ENCODE measurements around the gene C16orf54. TPM values are rescaled to one million over a fixed set of nuclear protein-coding genes. Genes with fewer than 3 reads are reported as not detected.
"Not testable (repeated sequence)": the region's sequence is repeated elsewhere in the genome, so short reads cannot be mapped to it uniquely, and the experiment has no call there.

C16orf54 gene
- total RNA-seq, 2 donors from 2014 or later = 1.7 TPM

GRCh38 chr16:29698042-29698441, 47.7 kb downstream of the C16orf54 start:
- no peaks in the 10 kb centered on the region for H3K4me1 ChIP-seq
- TF ChIP-seq CTCF (IDR thresholded peaks at IDR 0.05) = no peak
- intact Hi-C loops (cut with DNase I) = loop anchor here (10.0 kb wide), 1 partner anchor 157 kb away; no protein-coding TSS in a partner anchor
- no peak overlapping the region for H3K9ac ChIP-seq (ENCODE audit: low read depth in 2 of 2, low read length in 2 of 2)
- no peaks in the 10 kb centered on the region for H3K36me3 ChIP-seq
- no peaks in the 10 kb centered on the region for H3K27me3 ChIP-seq
- H3K27ac ChIP-seq = no peak overlapping the region
- H3K4me3 ChIP-seq = no peak overlapping the region
- no peak for DNase-seq
- H3K9me3 ChIP-seq = no peaks in the 10 kb centered on the region

- no peak for TF ChIP-seq CTCF (IDR thresholded peaks at IDR 0.05)
- Histone ChIP-seq H3K27me3 (no peaks in the 10 kb centered on the region), H3K9me3 (no peaks in the 10 kb centered on the region), H3K27ac (no peak overlapping the region), H3K4me3 (no peak overlapping the region), H3K9ac (ENCODE audit: low read depth in 2 of 2, low read length in 2 of 2) (no peak overlapping the region), H3K36me3 (no peaks in the 10 kb centered on the region), H3K4me1 (no peaks in the 10 kb centered on the region)
- intact Hi-C loops (cut with DNase I) = loop anchor here (10.0 kb wide), 1 partner anchor 157 kb away; no protein-coding TSS in a partner anchor
- DNase-seq = no peak
These were observed 48.4 kb downstream of the C16orf54 start for GRCh38 chr16:29697391-29697790.

- H3K4me3 ChIP-seq = no peak overlapping the region
- H3K27ac ChIP-seq = no peak overlapping the region
- H3K9ac ChIP-seq (ENCODE audit: low read depth in 2 of 2, low read length in 2 of 2) = no peak overlapping the region
- no peaks in the 10 kb centered on the region for H3K4me1 ChIP-seq
- H3K27me3 ChIP-seq = no peaks in the 10 kb centered on the region
- no peak for DNase-seq
- H3K9me3 ChIP-seq = no peaks in the 10 kb centered on the region
- TF ChIP-seq CTCF (IDR thresholded peaks at IDR 0.05) = no peak
- H3K36me3 ChIP-seq = no peaks in the 10 kb centered on the region
- intact Hi-C loops (cut with DNase I) = loop anchor here (10.0 kb wide), 1 partner anchor 158 kb away; no protein-coding TSS in a partner anchor
These were observed 48.9 kb downstream of the C16orf54 start for GRCh38 chr16:29696881-29697331.

GRCh38 chr16:29695675-29696074, 50.1 kb downstream of the C16orf54 start:
- not testable (repeated sequence) for H3K27ac ChIP-seq; H3K9me3 ChIP-seq; DNase-seq; H3K4me3 ChIP-seq; H3K27me3 ChIP-seq; H3K4me1 ChIP-seq; H3K9ac ChIP-seq (ENCODE audit: low read depth in 2 of 2, low read length in 2 of 2); H3K36me3 ChIP-seq
- intact Hi-C loops (cut with DNase I) = loop anchor here (10.0 kb wide), 1 partner anchor 159 kb away; no protein-coding TSS in a partner anchor

- no peaks in the 10 kb centered on the region for H3K36me3 ChIP-seq
- no peak for TF ChIP-seq CTCF (IDR thresholded peaks at IDR 0.05)
- no peak overlapping the region for H3K27ac ChIP-seq
- no peak overlapping the region for H3K4me3 ChIP-seq
- no peak overlapping the region for H3K9ac ChIP-seq (ENCODE audit: low read depth in 2 of 2, low read length in 2 of 2)
- no peak for DNase-seq
- intact Hi-C loops (cut with DNase I) = loop anchor here (10.0 kb wide), 1 partner anchor 160 kb away; no protein-coding TSS in a partner anchor
- no peaks in the 10 kb centered on the region for H3K27me3 ChIP-seq
- no peaks in the 10 kb centered on the region for H3K9me3 ChIP-seq
- no peaks in the 10 kb centered on the region for H3K4me1 ChIP-seq
These were observed 51.2 kb downstream of the C16orf54 start for GRCh38 chr16:29694384-29695195.

- not testable (repeated sequence) for H3K27ac ChIP-seq; H3K4me1 ChIP-seq; H3K9ac ChIP-seq (ENCODE audit: low read depth in 2 of 2, low read length in 2 of 2); H3K27me3 ChIP-seq; H3K4me3 ChIP-seq; H3K9me3 ChIP-seq; DNase-seq; H3K36me3 ChIP-seq
- intact Hi-C loops (cut with DNase I) = loop anchor here (10.0 kb wide), 1 partner anchor 162 kb away; no protein-coding TSS in a partner anchor
These were observed 53.2 kb downstream of the C16orf54 start for GRCh38 chr16:29692606-29693005.

Other genes starting within 250 kb of the C16orf54 start
- gene NPIPB12, start 239.6 kb downstream of the C16orf54 start, total RNA-seq = 10 to 100 TPM; 24.6 to 71.6 TPM
- gene SPN, start 82.7 kb downstream of the C16orf54 start, total RNA-seq = 1 to 10 TPM; 2.3 to 3.7 TPM
- 100 to 1,000 TPM in 1 of 2 donors, 10 to 100 TPM in 1; 54.7 to 102 TPM for gene QPRT, start 66.8 kb downstream of the C16orf54 start, total RNA-seq
- gene ZG16, start 32.3 kb upstream of the C16orf54 start, total RNA-seq = 100 to 1,000 TPM; 280 to 758 TPM
- 100 to 1,000 TPM in 1 of 2 donors, 10 to 100 TPM in 1; 60.7 to 150 TPM for gene KIF22, start 44.8 kb upstream of the C16orf54 start, total RNA-seq
- gene MAZ, start 60.5 kb upstream of the C16orf54 start, total RNA-seq = 100 to 1,000 TPM; 286 to 441 TPM
- gene PRRT2, start 66.2 kb upstream of the C16orf54 start, total RNA-seq = 1 to 10 TPM; 1.4 to 1.7 TPM
- gene PAGR1, start 70.2 kb upstream of the C16orf54 start, total RNA-seq = 10 to 100 TPM; 16.0 to 45.0 TPM
- 100 to 1,000 TPM; 427 to 450 TPM for gene MVP, start 74.5 kb upstream of the C16orf54 start, total RNA-seq
- 10 to 100 TPM; 58.1 to 62.7 TPM for gene CDIPT, start 117.2 kb upstream of the C16orf54 start, total RNA-seq
- 10 to 100 TPM; 11.2 to 12.1 TPM for gene SEZ6L2, start 153.6 kb upstream of the C16orf54 start, total RNA-seq
- 1 to 10 TPM; 1.5 to 3.9 TPM for gene ASPHD1, start 154.5 kb upstream of the C16orf54 start, total RNA-seq
- 10 to 100 TPM; 17.7 to 28.8 TPM for gene KCTD13, start 180.2 kb upstream of the C16orf54 start, total RNA-seq
- 100 to 1,000 TPM; 149 to 174 TPM for gene TMEM219, start 216.1 kb upstream of the C16orf54 start, total RNA-seq
- 10 to 100 TPM; 37.4 to 62.3 TPM for gene TAOK2, start 227.9 kb upstream of the C16orf54 start, total RNA-seq
- 10 to 100 TPM in 1 of 2 donors, 1 to 10 TPM in 1; 7.5 to 18.4 TPM for gene HIRIP3, start 249.6 kb upstream of the C16orf54 start, total RNA-seq